Measurements from ENCODE around the gene MED27.

The MED27 gene

DNA sequence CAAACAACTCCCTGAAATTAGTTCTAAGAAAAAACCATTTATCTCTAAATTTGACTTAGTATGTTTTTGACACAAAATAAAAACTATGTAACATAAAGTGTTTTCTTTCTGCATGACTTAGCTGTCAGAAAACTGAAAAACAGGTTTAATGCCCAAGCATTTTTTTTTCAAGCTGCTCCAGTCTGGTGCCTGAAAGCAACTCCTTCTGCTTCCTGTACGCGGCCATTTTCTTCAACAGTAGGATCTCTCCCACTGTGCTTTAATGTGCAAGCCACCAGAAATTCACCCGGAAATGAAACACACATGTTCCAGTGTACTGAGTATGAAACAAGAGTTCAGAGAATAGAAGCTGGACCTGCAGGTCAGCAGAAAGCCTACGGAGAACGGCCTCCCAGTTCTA is 161.2 kb downstream of the MED27 start:
- H3K27ac ChIP-seq = no peak overlapping the region
- no peaks in the 10 kb centered on the region for H3K36me3 ChIP-seq
- no peaks in the 10 kb centered on the region for H3K4me1 ChIP-seq
- H3K27me3 ChIP-seq = no peaks in the 10 kb centered on the region
- H3K4me3 ChIP-seq = no peak overlapping the region
- TF ChIP-seq, protein P1, sequence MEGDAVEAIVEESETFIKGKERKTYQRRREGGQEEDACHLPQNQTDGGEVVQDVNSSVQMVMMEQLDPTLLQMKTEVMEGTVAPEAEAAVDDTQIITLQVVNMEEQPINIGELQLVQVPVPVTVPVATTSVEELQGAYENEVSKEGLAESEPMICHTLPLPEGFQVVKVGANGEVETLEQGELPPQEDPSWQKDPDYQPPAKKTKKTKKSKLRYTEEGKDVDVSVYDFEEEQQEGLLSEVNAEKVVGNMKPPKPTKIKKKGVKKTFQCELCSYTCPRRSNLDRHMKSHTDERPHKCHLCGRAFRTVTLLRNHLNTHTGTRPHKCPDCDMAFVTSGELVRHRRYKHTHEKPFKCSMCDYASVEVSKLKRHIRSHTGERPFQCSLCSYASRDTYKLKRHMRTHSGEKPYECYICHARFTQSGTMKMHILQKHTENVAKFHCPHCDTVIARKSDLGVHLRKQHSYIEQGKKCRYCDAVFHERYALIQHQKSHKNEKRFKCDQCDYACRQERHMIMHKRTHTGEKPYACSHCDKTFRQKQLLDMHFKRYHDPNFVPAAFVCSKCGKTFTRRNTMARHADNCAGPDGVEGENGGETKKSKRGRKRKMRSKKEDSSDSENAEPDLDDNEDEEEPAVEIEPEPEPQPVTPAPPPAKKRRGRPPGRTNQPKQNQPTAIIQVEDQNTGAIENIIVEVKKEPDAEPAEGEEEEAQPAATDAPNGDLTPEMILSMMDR (IDR thresholded peaks at IDR 0.05) = no peak
- no peaks in the 10 kb centered on the region for H3K9me3 ChIP-seq
- intact Hi-C loops (cut with DNase I; ENCODE audit: low total_unique reads) = no loop called here
- DNase-seq = no peak

DNA sequence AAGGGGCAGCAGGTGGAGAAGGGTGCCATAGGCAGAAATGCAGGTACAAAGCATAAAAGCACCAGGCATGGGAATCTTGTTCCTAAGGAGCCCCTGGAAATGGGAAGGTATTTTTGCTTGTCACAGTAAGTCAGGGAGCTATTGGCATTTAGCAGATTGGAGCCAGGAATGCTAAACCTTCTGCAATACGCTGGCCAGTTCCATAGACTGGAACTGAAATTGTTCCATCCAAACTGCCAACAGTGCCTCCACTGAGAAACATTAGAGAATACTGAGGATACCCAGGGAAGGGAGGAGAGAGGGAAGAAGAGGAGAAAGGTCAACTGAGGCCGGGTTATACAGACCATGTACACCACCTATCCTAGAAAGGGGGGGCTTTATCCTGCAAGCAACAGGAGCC is 162.7 kb downstream of the MED27 start:
- Histone ChIP-seq H3K9me3 (no peaks in the 10 kb centered on the region), H3K4me3 (no peak overlapping the region), H3K36me3 (no peaks in the 10 kb centered on the region), H3K27me3 (no peaks in the 10 kb centered on the region), H3K4me1 (no peaks in the 10 kb centered on the region), H3K27ac (no peak overlapping the region)
- TF ChIP-seq, protein P1 (IDR thresholded peaks at IDR 0.05) = no peak
- DNase-seq = no peak
- intact Hi-C loops (cut with DNase I; ENCODE audit: low total_unique reads) = no loop called here

DNA sequence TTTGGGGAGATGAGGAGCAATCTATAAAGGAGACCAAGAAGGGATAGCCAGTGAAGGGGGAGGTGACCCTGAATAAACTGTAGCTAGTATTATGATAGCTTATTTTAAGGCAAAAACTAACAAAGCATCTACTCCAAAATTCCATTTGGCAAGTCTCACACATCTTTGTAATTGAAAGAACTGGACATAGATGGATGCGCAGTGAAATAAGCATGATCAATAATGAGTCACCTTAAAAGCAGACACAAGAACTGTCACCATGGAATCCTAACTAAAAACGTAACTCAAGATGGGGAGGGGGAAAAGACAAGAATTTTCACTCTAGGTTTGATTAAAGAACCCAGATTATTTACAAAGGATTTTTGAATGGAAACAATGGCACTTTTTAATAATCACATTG is 164.5 kb downstream of the MED27 start:
- Histone ChIP-seq H3K4me3 (no peak overlapping the region), H3K27ac (no peak overlapping the region), H3K4me1 (no peaks in the 10 kb centered on the region), H3K36me3 (no peaks in the 10 kb centered on the region), H3K27me3 (no peaks in the 10 kb centered on the region), H3K9me3 (no peaks in the 10 kb centered on the region)
- DNase-seq = no peak
- TF ChIP-seq, protein P1 (IDR thresholded peaks at IDR 0.05) = no peak
- intact Hi-C loops (cut with DNase I; ENCODE audit: low total_unique reads) = no loop called here

DNA sequence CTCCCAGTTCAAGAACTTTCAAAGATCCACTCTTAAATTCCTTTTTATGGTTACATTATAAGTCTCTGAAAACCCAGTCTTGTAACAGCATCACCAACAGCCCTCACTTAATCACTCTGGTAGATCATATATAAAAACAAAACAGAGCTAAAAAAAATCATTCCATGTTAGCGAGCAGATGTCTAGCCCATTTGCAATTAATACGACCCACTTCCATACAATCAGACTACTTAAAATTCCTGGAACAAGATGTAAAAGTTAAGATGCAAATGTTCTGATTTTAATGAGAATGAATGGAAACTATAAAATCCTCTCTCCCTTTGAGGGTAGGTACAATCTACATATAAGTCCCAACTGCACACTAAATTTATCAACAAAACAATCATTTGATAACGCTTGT is 167.0 kb downstream of the MED27 start:
- Histone ChIP-seq H3K36me3 (no peaks in the 10 kb centered on the region), H3K27me3 (no peaks in the 10 kb centered on the region), H3K4me1 (no peaks in the 10 kb centered on the region), H3K27ac (no peak overlapping the region), H3K4me3 (no peak overlapping the region), H3K9me3 (no peaks in the 10 kb centered on the region)
- no peak for DNase-seq
- TF ChIP-seq, protein P1 (IDR thresholded peaks at IDR 0.05) = no peak
- intact Hi-C loops (cut with DNase I; ENCODE audit: low total_unique reads) = no loop called here

DNA sequence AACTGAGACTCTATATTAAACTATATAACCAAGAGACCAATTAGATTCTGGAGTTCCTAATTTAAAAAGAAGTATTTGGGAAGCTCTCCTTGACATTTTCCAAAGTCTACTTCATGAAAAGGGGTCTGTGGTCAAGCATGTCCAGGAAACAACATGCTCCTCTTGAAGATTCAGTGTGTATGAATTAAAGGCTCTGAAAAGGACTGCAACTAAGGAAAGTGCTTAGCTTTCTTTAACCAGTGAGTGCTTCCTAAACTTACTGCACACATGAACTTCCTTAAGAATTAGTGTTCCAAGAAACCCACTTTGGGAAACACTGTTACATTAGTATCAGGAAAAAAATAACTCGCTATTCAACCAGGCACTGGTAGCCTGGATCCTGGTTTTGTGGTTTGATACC is 167.6 kb downstream of the MED27 start:
- intact Hi-C loops (cut with DNase I; ENCODE audit: low total_unique reads) = no loop called here
- DNase-seq = no peak
- Histone ChIP-seq H3K4me1 (no peaks in the 10 kb centered on the region), H3K9me3 (no peaks in the 10 kb centered on the region), H3K27ac (no peak overlapping the region), H3K36me3 (no peaks in the 10 kb centered on the region), H3K27me3 (no peaks in the 10 kb centered on the region), H3K4me3 (no peak overlapping the region)
- TF ChIP-seq, protein P1 (IDR thresholded peaks at IDR 0.05) = no peak

DNA sequence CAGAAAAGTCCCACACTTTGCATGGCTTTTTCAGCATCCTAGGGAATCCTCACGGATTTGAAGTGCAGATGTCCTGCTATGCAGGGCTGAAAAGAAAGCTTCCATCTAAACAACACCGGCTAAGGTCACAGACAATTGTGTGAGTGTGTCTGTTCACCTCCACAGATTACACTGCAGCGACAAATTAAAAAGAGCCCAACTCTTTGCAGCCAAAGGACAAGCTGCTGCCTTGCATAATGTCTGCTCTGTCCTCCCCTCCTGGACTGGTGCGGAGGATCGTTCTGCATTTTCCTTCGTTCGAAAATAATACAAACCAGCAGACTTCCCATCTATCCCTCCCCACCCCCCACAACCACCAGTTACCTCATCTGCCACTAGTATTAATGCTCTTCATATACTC is 169.1 kb downstream of the MED27 start:
- H3K4me3 ChIP-seq = no peak overlapping the region
- H3K27ac ChIP-seq = no peak overlapping the region
- TF ChIP-seq, protein P1 (IDR thresholded peaks at IDR 0.05) = no peak
- H3K36me3 ChIP-seq = no peaks in the 10 kb centered on the region
- no peak for DNase-seq
- no peaks in the 10 kb centered on the region for H3K4me1 ChIP-seq
- no peaks in the 10 kb centered on the region for H3K27me3 ChIP-seq
- intact Hi-C loops (cut with DNase I; ENCODE audit: low total_unique reads) = no loop called here
- H3K9me3 ChIP-seq = no peaks in the 10 kb centered on the region

All from tibial artery (tissue), 4 donors.